H9 (cell line): ENCODE measurements around the gene ULK4. TPM values are rescaled to one million over a fixed set of nuclear protein-coding genes. Genes with fewer than 3 reads are reported as not detected.

Source experiments
- DNase-seq: peaks from one replicate; pipeline ENCODE4 v3.0.0-alpha.2; 2017
- H2AFZ ChIP-seq: one replicate; pipeline ENCODE4 v1.6.1; 2013; ENCODE audit warnings: mild to moderate bottlenecking, low read length, control low read depth, moderate library complexity
- H2AK5ac ChIP-seq: 2 replicates; pipeline ENCODE4 v1.6.1; 2013; ENCODE audit warnings: low read length, control low read depth, mixed read lengths; ENCODE audit not compliant: insufficient read length
- H2BK120ac ChIP-seq: one replicate; pipeline ENCODE4 v1.6.1; 2013; ENCODE audit warnings: low read depth, mild to moderate bottlenecking, low read length, control low read depth, inconsistent platforms; ENCODE audit not compliant: poor library complexity, severe bottlenecking
- H2BK12ac ChIP-seq: 2 replicates; pipeline ENCODE4 v1.6.1; 2013; ENCODE audit warnings: low read length, control low read depth, mixed read lengths, low read depth; ENCODE audit not compliant: insufficient read length
- H2BK15ac ChIP-seq: 2 replicates; pipeline ENCODE4 v1.6.1; 2013; ENCODE audit warnings: low read depth, low read length, control low read depth
- H2BK20ac ChIP-seq: one replicate; pipeline ENCODE4 v1.6.1; 2013; ENCODE audit warnings: low read depth, mild to moderate bottlenecking, low read length, control low read depth, inconsistent platforms; ENCODE audit not compliant: poor library complexity, severe bottlenecking
- H2BK5ac ChIP-seq: 2 replicates; pipeline ENCODE4 v1.6.1; 2013; ENCODE audit warnings: low read length, control low read depth, mixed read lengths; ENCODE audit not compliant: insufficient read length
- H3K14ac ChIP-seq: 2 replicates; pipeline ENCODE4 v1.6.1; 2013; ENCODE audit warnings: low read length, control low read depth; ENCODE audit not compliant: insufficient read depth
- H3K18ac ChIP-seq: 2 replicates; pipeline ENCODE4 v1.6.1; 2013; ENCODE audit warnings: low read depth, mild to moderate bottlenecking, mixed read lengths, low read length, control low read depth; ENCODE audit not compliant: insufficient read length
- H3K23ac ChIP-seq: 2 replicates; pipeline ENCODE4 v1.6.1; 2013; ENCODE audit warnings: low read length, control low read depth, mixed read lengths, low read depth; ENCODE audit not compliant: insufficient read length
- H3K23me2 ChIP-seq: 2 replicates; pipeline ENCODE4 v1.6.1; 2013; ENCODE audit warnings: low read depth, mild to moderate bottlenecking, mixed read lengths, low read length, control low read depth; ENCODE audit not compliant: insufficient read length, poor library complexity, severe bottlenecking
- H3K27ac ChIP-seq: 2 replicates; pipeline ENCODE4 v1.5.1; 2013; ENCODE audit warnings: low read length, control low read depth, mixed read lengths, low read depth; ENCODE audit not compliant: insufficient read length
- H3K27me3 ChIP-seq: 2 replicates; pipeline ENCODE4 v1.6.1; 2013; ENCODE audit warnings: low read length, control low read depth, inconsistent platforms; ENCODE audit not compliant: insufficient read depth
- H3K4ac ChIP-seq: 2 replicates; pipeline ENCODE4 v1.6.1; 2013; ENCODE audit warnings: low read depth, mild to moderate bottlenecking, control low read depth, inconsistent platforms, low read length, moderate library complexity
- H3K4me1 ChIP-seq: 2 replicates; pipeline ENCODE4 v1.6.1; 2013; ENCODE audit warnings: low read length, control low read depth, inconsistent platforms; ENCODE audit not compliant: insufficient read depth
- H3K4me2 ChIP-seq: 2 replicates; pipeline ENCODE4 v1.6.1; 2013; ENCODE audit warnings: low read length, control low read depth, mixed read lengths; ENCODE audit not compliant: insufficient read length, insufficient read depth
- H3K56ac ChIP-seq: 2 replicates; pipeline ENCODE4 v1.6.1; 2013; ENCODE audit warnings: low read depth, mild to moderate bottlenecking, mixed read lengths, low read length, control low read depth; ENCODE audit not compliant: insufficient read length
- H3K79me1 ChIP-seq: 2 replicates; pipeline ENCODE4 v1.6.1; 2013; ENCODE audit warnings: low read depth, mild to moderate bottlenecking, moderate library complexity, low read length, control low read depth, inconsistent platforms; ENCODE audit not compliant: insufficient read depth, poor library complexity, severe bottlenecking
- H3K79me2 ChIP-seq: 2 replicates; pipeline ENCODE4 v1.6.1; 2013; ENCODE audit warnings: low read length, control low read depth, inconsistent platforms; ENCODE audit not compliant: insufficient read depth
- H3K9ac ChIP-seq: 2 replicates; pipeline ENCODE4 v1.6.1; 2013; ENCODE audit warnings: low read length, control low read depth, mixed read lengths; ENCODE audit not compliant: insufficient read length; ENCODE audit errors: extremely low read depth
- H3K9me3 ChIP-seq: one replicate; pipeline ENCODE4 v1.6.1; 2013; ENCODE audit warnings: low read depth, low read length, inconsistent platforms; ENCODE audit not compliant: control insufficient read depth
- H3T11ph ChIP-seq: one replicate; pipeline ENCODE4 v1.6.1; 2013; ENCODE audit warnings: mild to moderate bottlenecking, low read length, control low read depth, inconsistent platforms
- H4K20me1 ChIP-seq: one replicate; pipeline ENCODE4 v1.6.1; 2013; ENCODE audit not compliant: control insufficient read depth, insufficient read length, insufficient read depth
- H4K5ac ChIP-seq: 2 replicates; pipeline ENCODE4 v1.6.1; 2013; ENCODE audit warnings: low read depth, mild to moderate bottlenecking, mixed read lengths, low read length, control low read depth; ENCODE audit not compliant: insufficient read length
- H4K8ac ChIP-seq: replicated peaks from 2 replicates; pipeline ENCODE4 v1.6.1; 2013; ENCODE audit warnings: low read length, control low read depth, mixed read lengths, low read depth; ENCODE audit not compliant: insufficient read length
- H4K91ac ChIP-seq: 2 replicates; pipeline ENCODE4 v1.6.1; 2013; ENCODE audit warnings: low read depth, mild to moderate bottlenecking, moderate library complexity, mixed read lengths, low read length, control low read depth; ENCODE audit not compliant: insufficient read length
- H3K27ac Mint-ChIP-seq, 3 experiments: 2 replicates in 2 of 3; 3 replicates in 1 of 3; pipeline ENCODE4 v1.8.0; 2020 to 2021; ENCODE audit warnings: mixed read lengths in 3 of 3, mild to moderate bottlenecking in 1 of 3, moderate library complexity in 1 of 3
- H3K27me3 Mint-ChIP-seq: 2 replicates; pipeline ENCODE4 v1.8.0; 2021; ENCODE audit warnings: low read depth, mild to moderate bottlenecking, moderate library complexity, mixed read lengths
- H3K36me3 Mint-ChIP-seq, 3 experiments: 2 replicates in 2 of 3; 3 replicates in 1 of 3; pipeline ENCODE4 v1.8.0; 2020 to 2021; ENCODE audit warnings: low read depth in 3 of 3, mixed read lengths in 3 of 3; ENCODE audit not compliant: insufficient read depth in 1 of 3
- H3K4me1 Mint-ChIP-seq, 2 experiments: 2 replicates each; pipeline ENCODE4 v1.8.0; 2020; ENCODE audit warnings: mixed read lengths in 2 of 2
- H3K4me3 Mint-ChIP-seq, 2 experiments: 2 replicates in 1 of 2; 3 replicates in 1 of 2; pipeline ENCODE4 v1.8.0; 2020 to 2021; ENCODE audit warnings: mild to moderate bottlenecking in 2 of 2, mixed read lengths in 2 of 2, moderate library complexity in 1 of 2
- H3K9me3 Mint-ChIP-seq, 2 experiments: 2 replicates in 1 of 2; 3 replicates in 1 of 2; pipeline ENCODE4 v1.8.0; 2020; ENCODE audit warnings: mild to moderate bottlenecking in 2 of 2, mixed read lengths in 2 of 2, moderate library complexity in 1 of 2
- WGBS: extraction: QIAGEN DNeasy Blood & Tissue Kit; methylation state at CpG from one replicate; pipeline ENCODE4 v1.1.7; 2013; ENCODE audit warnings: missing lambda C conversion rate, low lambda C conversion rate, mixed read lengths; ENCODE audit not compliant: insufficient read length; ENCODE audit errors: extremely low coverage; 5-methylcytosine and 5-hydroxymethylcytosine counted together
- total RNA-seq: library from RNA; stranded (reverse); gene quantifications from 2 replicates; pipeline ENCODE4 v1.2.1, GENCODE V29; 2021
- TF ChIP-seq, protein P1 (sequence below): fragments of 200-600 bp; sonication (generic); conservative IDR thresholded peaks from 3 replicates; pipeline ENCODE4 v1.8.0; 2021; ENCODE audit warnings: antibody characterized with exemption, mild to moderate bottlenecking

ULK4 gene
- total RNA-seq, 1 experiment from 2014 or later, result 12.9 TPM

- no peak overlapping the region for H3K23ac ChIP-seq
- no peak overlapping the region for H3K4me2 ChIP-seq
- H2BK12ac ChIP-seq, result no peak overlapping the region
- H3K56ac ChIP-seq, result no peak overlapping the region
- H3K79me2 ChIP-seq, result no peaks in the 10 kb centered on the region
- no peak overlapping the region for H3K4ac ChIP-seq
- H3K14ac ChIP-seq, result no peak overlapping the region
- no peak overlapping the region for H2AFZ ChIP-seq
- Mint-ChIP-seq H3K9me3 (no peaks in the 10 kb centered on the region), H3K4me1 (peaks cover 4 to 10% of the 10 kb centered on the region in 2 experiments), H3K4me3 (no peak overlapping the region), H3K36me3 (peaks cover 0 to 3% (median 0%) of the 10 kb centered on the region in 3 experiments; a peak in 3 of 7 replicates), H3K27me3 (no peaks in the 10 kb centered on the region), H3K27ac (no peak overlapping the region)
- no CpG with 5 or more reads among the region's 8 CpGs for WGBS
- H4K8ac ChIP-seq, result no peak overlapping the region
- H2AK5ac ChIP-seq, result no peak overlapping the region
- H4K20me1 ChIP-seq, result no peaks in the 10 kb centered on the region
- H3K9me3 ChIP-seq, result no peaks in the 10 kb centered on the region
- H2BK15ac ChIP-seq, result no peak overlapping the region
- no peak overlapping the region for H4K5ac ChIP-seq
- no peak overlapping the region for H2BK5ac ChIP-seq
- no peaks in the 10 kb centered on the region for H3K79me1 ChIP-seq
- H3K27me3 ChIP-seq, result no peaks in the 10 kb centered on the region
- H4K91ac ChIP-seq, result no peak overlapping the region
- no peaks in the 10 kb centered on the region for H3K4me1 ChIP-seq
- DNase-seq, result no peak
- no peak overlapping the region for H2BK120ac ChIP-seq
- no peak overlapping the region for H3T11ph ChIP-seq
- H3K18ac ChIP-seq, result no peak overlapping the region
- TF ChIP-seq, protein P1, sequence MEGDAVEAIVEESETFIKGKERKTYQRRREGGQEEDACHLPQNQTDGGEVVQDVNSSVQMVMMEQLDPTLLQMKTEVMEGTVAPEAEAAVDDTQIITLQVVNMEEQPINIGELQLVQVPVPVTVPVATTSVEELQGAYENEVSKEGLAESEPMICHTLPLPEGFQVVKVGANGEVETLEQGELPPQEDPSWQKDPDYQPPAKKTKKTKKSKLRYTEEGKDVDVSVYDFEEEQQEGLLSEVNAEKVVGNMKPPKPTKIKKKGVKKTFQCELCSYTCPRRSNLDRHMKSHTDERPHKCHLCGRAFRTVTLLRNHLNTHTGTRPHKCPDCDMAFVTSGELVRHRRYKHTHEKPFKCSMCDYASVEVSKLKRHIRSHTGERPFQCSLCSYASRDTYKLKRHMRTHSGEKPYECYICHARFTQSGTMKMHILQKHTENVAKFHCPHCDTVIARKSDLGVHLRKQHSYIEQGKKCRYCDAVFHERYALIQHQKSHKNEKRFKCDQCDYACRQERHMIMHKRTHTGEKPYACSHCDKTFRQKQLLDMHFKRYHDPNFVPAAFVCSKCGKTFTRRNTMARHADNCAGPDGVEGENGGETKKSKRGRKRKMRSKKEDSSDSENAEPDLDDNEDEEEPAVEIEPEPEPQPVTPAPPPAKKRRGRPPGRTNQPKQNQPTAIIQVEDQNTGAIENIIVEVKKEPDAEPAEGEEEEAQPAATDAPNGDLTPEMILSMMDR, result no peak
- H3K9ac ChIP-seq, result no peak overlapping the region
- H3K23me2 ChIP-seq, result no peaks in the 10 kb centered on the region
- H3K27ac ChIP-seq, result no peak overlapping the region
- no peak overlapping the region for H2BK20ac ChIP-seq
Observed at GRCh38 chr3:41808618-41809017, 153.3 kb downstream of the ULK4 start.
